Ovary (tissue), 3 donors: Measurements from ENCODE around the gene FCN2.

Source experiments
- EP300 ChIP-seq: sonication (generic); formaldehyde crosslinking; IDR thresholded peaks from one replicate; pipeline ENCODE4 v1.6.1; 2017; ENCODE audit warnings: antibody characterized with exemption
- TF ChIP-seq, protein P1 (sequence below), 3 donors: fragments of 450-650 bp in 2 of 3; fragments of 200-600 bp in 1 of 3; IDR thresholded peaks; one replicate each; pipeline versions ENCODE4 v1.5.1 to v1.8.0; 2016 to 2022; ENCODE audit warnings: antibody characterized with exemption in 3 of 3, mild to moderate bottlenecking in 1 of 3
- donor health status: DM: no; HTN: no; CAD: no.

DNA sequence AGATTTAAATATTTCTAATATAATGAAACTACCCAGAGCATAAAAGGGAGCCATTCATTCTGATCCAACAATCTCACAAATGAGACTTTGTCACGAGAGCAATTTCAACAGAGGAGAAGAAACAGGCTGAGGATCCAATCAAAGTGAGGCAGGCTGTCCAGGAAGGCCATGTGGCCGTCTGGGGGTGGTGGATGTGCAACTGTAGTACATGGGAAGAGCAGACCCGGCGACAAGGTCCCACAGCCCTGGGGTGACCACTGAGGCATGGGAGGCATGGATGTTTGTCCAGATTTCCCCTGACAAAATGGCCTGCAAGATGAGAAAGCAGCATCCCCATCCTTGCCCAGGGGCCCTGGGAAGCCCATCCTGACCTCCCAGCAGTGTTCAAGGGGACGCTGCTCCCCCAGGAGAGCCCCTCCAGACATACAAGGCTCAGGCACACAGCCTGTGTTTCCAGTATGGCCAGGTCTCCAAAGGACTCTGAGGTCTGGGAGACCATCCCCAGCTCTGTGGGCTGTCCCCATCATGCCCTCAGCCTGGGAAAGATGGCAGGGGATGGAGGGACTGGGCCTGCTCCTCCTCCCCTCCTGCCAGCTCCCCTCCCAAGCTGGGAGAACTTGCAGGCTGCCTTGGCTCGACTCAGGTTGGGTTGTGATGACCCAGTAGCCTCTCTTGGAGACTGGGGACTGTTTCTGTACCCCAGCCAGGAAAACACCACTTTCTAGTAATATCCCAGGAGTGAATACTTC, 27.5 kb upstream of the FCN2 start:
- TF ChIP-seq, protein P1, sequence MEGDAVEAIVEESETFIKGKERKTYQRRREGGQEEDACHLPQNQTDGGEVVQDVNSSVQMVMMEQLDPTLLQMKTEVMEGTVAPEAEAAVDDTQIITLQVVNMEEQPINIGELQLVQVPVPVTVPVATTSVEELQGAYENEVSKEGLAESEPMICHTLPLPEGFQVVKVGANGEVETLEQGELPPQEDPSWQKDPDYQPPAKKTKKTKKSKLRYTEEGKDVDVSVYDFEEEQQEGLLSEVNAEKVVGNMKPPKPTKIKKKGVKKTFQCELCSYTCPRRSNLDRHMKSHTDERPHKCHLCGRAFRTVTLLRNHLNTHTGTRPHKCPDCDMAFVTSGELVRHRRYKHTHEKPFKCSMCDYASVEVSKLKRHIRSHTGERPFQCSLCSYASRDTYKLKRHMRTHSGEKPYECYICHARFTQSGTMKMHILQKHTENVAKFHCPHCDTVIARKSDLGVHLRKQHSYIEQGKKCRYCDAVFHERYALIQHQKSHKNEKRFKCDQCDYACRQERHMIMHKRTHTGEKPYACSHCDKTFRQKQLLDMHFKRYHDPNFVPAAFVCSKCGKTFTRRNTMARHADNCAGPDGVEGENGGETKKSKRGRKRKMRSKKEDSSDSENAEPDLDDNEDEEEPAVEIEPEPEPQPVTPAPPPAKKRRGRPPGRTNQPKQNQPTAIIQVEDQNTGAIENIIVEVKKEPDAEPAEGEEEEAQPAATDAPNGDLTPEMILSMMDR (IDR thresholded peaks at IDR 0.05): no peak
- TF ChIP-seq EP300: no peak
